Measurements from ENCODE around the gene SND1.

DNA sequence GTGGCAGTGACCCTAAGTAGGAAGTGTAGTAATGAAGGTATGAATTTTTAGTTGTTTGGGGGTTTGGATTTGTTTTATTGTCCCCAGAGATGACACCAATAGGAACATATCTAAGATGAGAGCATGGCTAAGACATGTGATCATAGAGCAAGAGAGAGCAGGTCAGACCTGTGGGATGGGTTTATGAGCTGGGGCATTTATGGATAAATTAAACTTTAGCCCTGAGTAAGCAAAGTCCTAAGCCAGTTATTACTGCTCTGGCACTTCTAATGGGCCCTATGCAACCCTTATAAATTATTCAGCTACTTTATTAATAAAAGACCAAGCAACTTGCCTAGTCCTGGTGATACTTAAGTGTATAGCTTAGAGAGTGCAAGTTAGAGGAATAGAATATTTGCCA, 294.1 kb downstream of the SND1 start:
- TF ChIP-seq POLR2A (IDR thresholded peaks at IDR 0.05; ENCODE audit: low read depth, low read length) (no peak), RAD21 (IDR thresholded peaks at IDR 0.05; ENCODE audit: low read length) (no peak), CHD1 (IDR thresholded peaks at IDR 0.05; ENCODE audit: low read depth, low read length) (no peak), MAFK (IDR thresholded peaks at IDR 0.05; ENCODE audit: low read depth, low read length) (no peak), MAZ (IDR thresholded peaks at IDR 0.05; ENCODE audit: borderline replicate concordance, low read depth, low read length) (no peak), MXI1 (IDR thresholded peaks at IDR 0.05; ENCODE audit: borderline replicate concordance, low read depth, low read length) (no peak), BHLHE40 (IDR thresholded peaks at IDR 0.05; ENCODE audit: low read depth, low read length) (no peak), CEBPB (IDR thresholded peaks at IDR 0.05; ENCODE audit: low read depth, low read length) (no peak), RFX5 (IDR thresholded peaks at IDR 0.05; ENCODE audit: low read depth, low read length) (no peak), RCOR1 (IDR thresholded peaks at IDR 0.05; ENCODE audit: insufficient replicate concordance, low read length) (no peak)
- TF ChIP-seq, protein P1, sequence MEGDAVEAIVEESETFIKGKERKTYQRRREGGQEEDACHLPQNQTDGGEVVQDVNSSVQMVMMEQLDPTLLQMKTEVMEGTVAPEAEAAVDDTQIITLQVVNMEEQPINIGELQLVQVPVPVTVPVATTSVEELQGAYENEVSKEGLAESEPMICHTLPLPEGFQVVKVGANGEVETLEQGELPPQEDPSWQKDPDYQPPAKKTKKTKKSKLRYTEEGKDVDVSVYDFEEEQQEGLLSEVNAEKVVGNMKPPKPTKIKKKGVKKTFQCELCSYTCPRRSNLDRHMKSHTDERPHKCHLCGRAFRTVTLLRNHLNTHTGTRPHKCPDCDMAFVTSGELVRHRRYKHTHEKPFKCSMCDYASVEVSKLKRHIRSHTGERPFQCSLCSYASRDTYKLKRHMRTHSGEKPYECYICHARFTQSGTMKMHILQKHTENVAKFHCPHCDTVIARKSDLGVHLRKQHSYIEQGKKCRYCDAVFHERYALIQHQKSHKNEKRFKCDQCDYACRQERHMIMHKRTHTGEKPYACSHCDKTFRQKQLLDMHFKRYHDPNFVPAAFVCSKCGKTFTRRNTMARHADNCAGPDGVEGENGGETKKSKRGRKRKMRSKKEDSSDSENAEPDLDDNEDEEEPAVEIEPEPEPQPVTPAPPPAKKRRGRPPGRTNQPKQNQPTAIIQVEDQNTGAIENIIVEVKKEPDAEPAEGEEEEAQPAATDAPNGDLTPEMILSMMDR (conservative IDR thresholded peaks at IDR 0.05; ENCODE audit: low read depth, low read length), result no peak
- TF ChIP-seq, protein P2, sequence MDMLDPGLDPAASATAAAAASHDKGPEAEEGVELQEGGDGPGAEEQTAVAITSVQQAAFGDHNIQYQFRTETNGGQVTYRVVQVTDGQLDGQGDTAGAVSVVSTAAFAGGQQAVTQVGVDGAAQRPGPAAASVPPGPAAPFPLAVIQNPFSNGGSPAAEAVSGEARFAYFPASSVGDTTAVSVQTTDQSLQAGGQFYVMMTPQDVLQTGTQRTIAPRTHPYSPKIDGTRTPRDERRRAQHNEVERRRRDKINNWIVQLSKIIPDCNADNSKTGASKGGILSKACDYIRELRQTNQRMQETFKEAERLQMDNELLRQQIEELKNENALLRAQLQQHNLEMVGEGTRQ (IDR thresholded peaks at IDR 0.05; ENCODE audit: low read depth, low read length), result no peak
